Right kidney (tissue), 1 donor: ENCODE data around the gene DGKZ.

Experiments
- DNase-seq: peaks from one replicate; pipeline ENCODE4 v3.0.0-alpha.2; 2016

Gene DGKZ

GRCh38 chr11:46381819-46382645 lies 34.8 kb downstream of the DGKZ start:
- DNase-seq = peak; percentile 76

GRCh38 chr11:46382646-46383403 lies 35.6 kb downstream of the DGKZ start:
- DNase-seq = peak; percentile 35

- DNase-seq = no peak
Measured at GRCh38 chr11:46383404-46383758, 36.1 kb downstream of the DGKZ start.

- DNase-seq = no peak
Measured at GRCh38 chr11:46383974-46384701, 36.9 kb downstream of the DGKZ start.

DNA sequence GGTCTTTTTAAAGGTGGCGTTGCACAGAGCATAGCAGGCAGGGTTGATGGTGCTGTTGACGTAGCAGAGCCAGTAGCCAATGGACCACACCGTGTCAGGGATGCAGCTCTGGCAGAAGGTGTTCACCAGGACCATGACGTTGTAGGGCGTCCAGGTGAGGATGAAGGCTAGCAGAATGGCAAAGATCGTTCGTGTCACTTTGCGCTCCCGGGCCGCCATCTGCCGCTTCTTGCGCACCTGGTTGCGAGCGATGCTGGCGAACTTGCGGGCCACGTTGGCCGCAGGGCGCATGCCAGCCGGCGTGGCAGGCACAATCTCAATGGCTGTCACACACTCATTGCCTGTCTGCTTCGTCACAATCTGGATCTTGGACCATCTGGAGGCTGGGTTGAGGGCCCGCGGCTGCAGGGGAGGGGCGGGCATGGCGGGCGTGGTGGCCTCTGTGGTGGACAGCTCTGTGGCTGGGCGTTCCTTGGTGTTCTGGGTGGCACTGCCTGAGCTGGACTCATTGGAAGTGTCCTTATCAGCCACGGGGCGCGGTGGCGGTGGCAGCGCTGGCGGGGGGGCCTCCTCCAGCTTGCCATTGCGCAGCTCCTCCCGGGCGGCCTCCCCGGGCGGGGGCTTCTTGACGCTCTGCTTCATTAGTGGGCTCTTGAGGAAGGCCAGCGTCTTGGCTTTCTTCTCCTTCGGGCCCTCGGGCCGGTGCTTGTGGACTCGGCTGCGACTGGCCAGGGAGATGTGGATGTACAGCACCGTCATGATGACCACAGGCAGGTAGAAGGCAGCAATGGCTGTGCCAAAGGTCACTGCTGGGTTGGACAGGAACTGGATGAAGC lies 38.1 kb downstream of the DGKZ start:
- no peak for DNase-seq

GRCh38 chr11:46386005-46386578 lies 38.8 kb downstream of the DGKZ start:
- no peak for DNase-seq

GRCh38 chr11:46386674-46387073 lies 39.4 kb downstream of the DGKZ start:
- DNase-seq = no peak

- DNase-seq = no peak
Measured at GRCh38 chr11:46387456-46387855, 40.2 kb downstream of the DGKZ start.

DNA sequence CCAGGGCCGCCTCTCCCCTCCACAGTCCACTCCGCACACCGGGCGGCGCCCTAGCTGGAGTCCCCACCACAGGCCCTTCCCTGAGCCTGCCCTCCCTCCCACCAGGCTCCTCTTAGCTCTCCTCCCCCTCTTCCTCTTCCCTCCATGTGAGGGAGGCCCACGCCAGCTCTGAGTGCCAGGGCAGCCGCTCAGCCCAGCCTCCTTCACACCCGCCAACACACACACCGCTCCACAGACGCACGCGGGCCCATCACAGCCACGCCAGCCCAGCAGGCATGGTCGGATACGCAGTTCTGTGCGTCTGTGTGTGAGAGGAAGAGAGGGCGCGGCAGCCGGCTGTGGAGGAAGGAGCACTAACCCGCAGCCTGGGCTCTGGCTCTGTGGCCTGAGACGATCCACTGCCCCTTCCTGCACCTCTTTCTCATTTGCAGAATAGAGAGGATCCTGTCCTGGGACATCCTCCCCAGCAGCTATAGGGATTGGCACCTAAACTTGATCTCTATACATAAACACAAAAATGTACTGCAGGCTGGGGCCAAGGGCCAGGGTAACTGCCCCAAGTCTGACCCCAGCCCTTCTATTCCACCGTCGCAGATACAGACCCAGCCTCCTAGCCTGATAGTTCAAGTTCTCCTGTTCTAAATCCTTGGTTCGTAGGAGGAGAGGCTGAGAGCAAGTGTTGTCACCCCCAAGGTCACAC lies 40.8 kb downstream of the DGKZ start:
- peak; percentile 42 for DNase-seq

DNA sequence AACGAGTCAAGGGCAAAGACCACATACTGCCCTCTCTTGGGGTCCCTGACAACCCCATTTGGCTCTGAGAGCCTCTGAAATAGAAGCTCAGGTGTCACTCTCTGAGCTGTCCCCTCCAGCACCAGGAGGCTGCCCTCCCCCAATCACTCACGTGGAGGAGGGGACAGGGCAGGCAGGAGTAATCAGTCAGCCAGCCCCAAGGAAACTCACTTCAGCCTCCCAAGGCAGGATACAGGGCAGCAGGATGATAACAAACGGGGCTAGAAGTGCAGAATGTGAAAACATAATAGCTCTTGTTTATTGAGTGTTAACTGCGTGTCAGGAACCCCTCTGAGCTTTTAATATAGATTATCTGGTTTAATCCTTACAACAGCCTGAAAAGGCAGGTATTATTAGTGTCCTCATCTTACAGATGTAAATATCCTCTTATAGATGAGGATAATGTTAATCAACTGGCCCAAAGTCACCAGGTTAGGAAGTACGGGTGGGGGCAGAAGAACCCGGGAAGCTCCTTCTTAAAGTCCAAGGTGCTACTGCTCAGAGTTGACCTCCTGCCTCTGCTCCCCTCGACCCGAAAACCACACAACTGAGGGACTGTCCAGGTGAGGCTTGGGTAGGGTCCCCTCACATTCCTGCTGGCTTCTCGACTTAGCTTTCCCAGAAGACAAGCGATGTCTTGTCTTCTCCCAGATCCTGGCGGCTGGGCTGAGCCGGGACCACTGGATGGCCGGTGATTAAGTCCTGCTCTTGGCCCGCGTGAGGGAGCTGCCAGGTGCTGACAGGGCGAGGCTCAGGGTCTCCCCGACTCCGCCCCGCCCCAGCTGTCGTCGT lies 41.6 kb downstream of the DGKZ start:
- no peak for DNase-seq

GRCh38 chr11:46389450-46390330 lies 42.4 kb downstream of the DGKZ start:
- peak; percentile 74 for DNase-seq

- DNase-seq = peak; percentile 41
Measured at GRCh38 chr11:46390331-46391171, 43.3 kb downstream of the DGKZ start.

GRCh38 chr11:46391186-46391577 lies 43.9 kb downstream of the DGKZ start:
- DNase-seq = peak; percentile 29

- peak; percentile 51 for DNase-seq
Measured at GRCh38 chr11:46391578-46392420, 44.5 kb downstream of the DGKZ start, which contains the start of gene CHRM4. Gene CHRM4 (minus strand): TSS chr11:46391776. CDS start chr11:46386557, 5,219 bp downstream.

- DNase-seq = peak; percentile 93
Measured at GRCh38 chr11:46392421-46393230, 45.4 kb downstream of the DGKZ start.

DNA sequence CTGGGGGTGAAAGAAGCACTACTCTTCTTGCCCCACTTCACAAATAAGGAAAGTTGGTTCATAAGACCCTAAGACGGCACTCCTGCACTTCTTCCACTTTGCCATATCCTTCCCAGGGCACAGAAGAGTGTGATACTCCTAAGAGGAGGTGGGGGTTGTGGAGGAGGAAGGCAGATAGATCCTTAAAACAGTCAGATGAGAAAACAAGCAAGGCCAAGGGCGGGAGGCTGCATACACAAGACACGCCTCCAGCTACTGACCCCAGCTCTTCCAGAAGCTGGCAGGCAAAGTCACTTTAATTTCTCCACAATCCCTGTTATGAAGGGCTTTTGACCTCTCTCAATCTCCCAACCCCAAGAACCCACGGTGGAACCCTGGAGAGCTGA lies 46.0 kb downstream of the DGKZ start:
- no peak for DNase-seq
